ENCODE measurements around the gene ASXL3. TPM values are rescaled to one million over a fixed set of nuclear protein-coding genes. Genes with fewer than 3 reads are reported as not detected.

Gene ASXL3
- total RNA-seq, 4 donors from 2014 or later: 0.44 to 1.5 (median 0.58) TPM

GRCh38 chr18:33699372-33699771, 121.4 kb downstream of the ASXL3 start:
- no peak for TF ChIP-seq CTCF (IDR thresholded peaks at IDR 0.05; ENCODE audit: low read depth)

- TF ChIP-seq CTCF (IDR thresholded peaks at IDR 0.05; ENCODE audit: low read depth): no peak
Observed at GRCh38 chr18:33700513-33700976, 122.5 kb downstream of the ASXL3 start.

DNA sequence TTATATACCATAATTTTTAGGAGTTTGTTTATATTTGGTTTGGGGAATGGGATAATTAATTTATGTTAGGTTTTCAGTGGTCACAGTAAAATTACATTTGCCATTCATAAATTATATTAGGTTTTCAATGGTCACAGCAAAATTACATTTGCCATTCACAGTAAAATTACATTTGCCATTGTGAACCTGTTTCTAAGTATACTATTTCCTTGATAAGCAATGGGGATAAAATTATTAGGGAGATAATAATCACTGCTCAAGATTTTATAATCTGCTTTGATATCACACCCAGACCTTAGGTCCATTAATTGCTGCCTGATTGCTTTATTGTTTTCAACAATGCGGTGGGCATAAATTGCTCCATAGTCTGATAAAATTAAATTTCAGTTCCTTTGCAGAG, 124.6 kb downstream of the ASXL3 start:
- no peak for TF ChIP-seq CTCF (IDR thresholded peaks at IDR 0.05; ENCODE audit: low read depth)

DNA sequence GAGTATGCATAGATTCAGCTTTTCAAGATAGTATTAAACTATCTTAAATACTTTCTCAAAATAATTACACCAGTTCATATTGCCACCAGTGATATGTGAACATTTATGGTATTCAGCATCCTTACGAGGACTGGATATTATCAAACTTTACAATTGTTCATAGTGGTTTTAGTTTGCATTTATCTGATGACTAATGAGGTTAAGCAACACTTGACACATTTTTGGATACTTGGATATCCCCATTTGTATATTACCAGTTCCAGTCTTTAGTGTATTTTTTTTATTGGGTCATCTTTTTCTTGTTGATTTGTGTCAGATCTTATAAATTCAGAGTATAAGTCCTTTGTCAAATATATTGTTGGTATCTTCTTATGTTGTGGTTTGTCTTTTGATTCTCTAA, 128.4 kb downstream of the ASXL3 start:
- no peak for TF ChIP-seq CTCF (IDR thresholded peaks at IDR 0.05; ENCODE audit: low read depth)

DNA sequence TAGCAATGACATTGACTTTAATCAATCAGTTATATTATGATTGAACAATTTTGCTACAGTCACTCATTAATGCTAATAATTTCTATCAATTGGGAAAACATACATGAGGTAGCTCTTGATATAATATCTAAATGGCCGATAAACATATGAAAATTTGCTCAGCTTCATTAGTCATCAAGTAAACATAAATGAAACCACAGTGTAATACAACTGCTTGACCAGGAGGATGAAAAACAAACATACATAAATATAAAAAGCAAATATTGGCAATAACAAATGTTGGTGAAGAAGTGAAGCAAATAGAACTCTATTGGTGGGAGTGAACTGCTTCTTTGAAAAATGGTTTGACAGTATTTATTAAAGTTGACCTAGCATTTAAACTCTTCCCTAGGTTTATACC, 130.9 kb downstream of the ASXL3 start:
- TF ChIP-seq CTCF (IDR thresholded peaks at IDR 0.05; ENCODE audit: low read depth): no peak

GRCh38 chr18:33710269-33710668, 132.2 kb downstream of the ASXL3 start:
- TF ChIP-seq CTCF (IDR thresholded peaks at IDR 0.05; ENCODE audit: low read depth): no peak

- no peak for TF ChIP-seq CTCF (IDR thresholded peaks at IDR 0.05; ENCODE audit: low read depth)
Observed at GRCh38 chr18:33711514-33711913, 133.5 kb downstream of the ASXL3 start.
